Measurements from ENCODE around the gene WDR70. TPM values are rescaled to one million over a fixed set of nuclear protein-coding genes. Genes with fewer than 3 reads are reported as not detected.

Gene WDR70
- total RNA-seq, 1 donor from 2014 or later, result 23.6 TPM

DNA sequence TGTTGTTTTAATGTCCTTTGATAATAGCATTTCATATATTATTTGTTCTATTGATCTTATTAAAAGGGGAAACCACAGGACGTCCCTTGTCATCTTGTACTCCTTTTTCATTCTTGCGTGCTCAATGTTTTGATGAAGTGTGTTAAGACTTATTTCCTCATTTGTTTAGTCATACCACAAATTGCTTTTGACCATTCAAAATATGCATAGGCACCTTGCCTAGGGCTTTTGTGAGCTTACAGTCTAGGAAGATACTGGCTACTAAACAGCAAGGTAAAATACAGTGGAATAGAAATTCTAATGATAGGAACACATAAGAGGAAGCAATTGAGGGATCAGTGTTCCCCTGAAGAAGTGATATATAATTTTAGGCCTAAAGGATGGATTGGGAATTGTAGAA lies 190.3 kb downstream of the WDR70 start:
- peaks cover 13% of the 10 kb centered on the region for H3K4me1 Mint-ChIP-seq (ENCODE audit: low read depth)
- TF ChIP-seq CTCF (IDR thresholded peaks at IDR 0.05), result no peak
- DNase-seq (ENCODE audit: low spot score), result no peak
- H3K27me3 Mint-ChIP-seq (ENCODE audit: low read depth), result no peaks in the 10 kb centered on the region
- H3K36me3 Mint-ChIP-seq (ENCODE audit: low read depth), result peaks cover 2% of the 10 kb centered on the region
- H3K27ac Mint-ChIP-seq (ENCODE audit: unreplicated experiment), result no peak overlapping the region
- H3K4me3 Mint-ChIP-seq (ENCODE audit: unreplicated experiment), result no peak overlapping the region
- H3K9me3 Mint-ChIP-seq (ENCODE audit: low read depth), result no peaks in the 10 kb centered on the region

DNA sequence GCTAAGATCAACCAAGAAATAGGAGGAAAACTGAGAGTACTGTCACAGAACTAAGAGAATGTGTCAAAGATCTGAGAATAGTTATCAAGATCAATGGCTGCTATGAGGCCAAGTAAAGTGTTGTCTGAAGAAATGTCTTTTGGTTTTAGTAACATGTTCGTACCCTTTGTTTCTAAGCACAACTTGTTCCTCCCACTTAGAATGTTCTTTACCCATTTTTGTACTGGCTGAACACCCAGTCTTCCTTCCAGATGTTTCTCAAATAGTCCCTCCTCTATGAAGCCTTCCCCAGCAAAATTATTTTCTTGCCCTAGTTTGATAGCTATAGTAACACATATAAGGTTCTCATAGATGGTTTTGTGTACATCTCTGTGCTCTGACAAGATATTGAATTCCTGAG lies 191.5 kb downstream of the WDR70 start:
- Mint-ChIP-seq H3K4me1 (ENCODE audit: low read depth) (peaks cover 3% of the 10 kb centered on the region), H3K36me3 (ENCODE audit: low read depth) (peaks cover 2% of the 10 kb centered on the region), H3K27ac (ENCODE audit: unreplicated experiment) (no peak overlapping the region), H3K27me3 (ENCODE audit: low read depth) (no peaks in the 10 kb centered on the region), H3K9me3 (ENCODE audit: low read depth) (no peaks in the 10 kb centered on the region), H3K4me3 (ENCODE audit: unreplicated experiment) (no peak overlapping the region)
- TF ChIP-seq CTCF (IDR thresholded peaks at IDR 0.05), result no peak
- DNase-seq (ENCODE audit: low spot score), result no peak

DNA sequence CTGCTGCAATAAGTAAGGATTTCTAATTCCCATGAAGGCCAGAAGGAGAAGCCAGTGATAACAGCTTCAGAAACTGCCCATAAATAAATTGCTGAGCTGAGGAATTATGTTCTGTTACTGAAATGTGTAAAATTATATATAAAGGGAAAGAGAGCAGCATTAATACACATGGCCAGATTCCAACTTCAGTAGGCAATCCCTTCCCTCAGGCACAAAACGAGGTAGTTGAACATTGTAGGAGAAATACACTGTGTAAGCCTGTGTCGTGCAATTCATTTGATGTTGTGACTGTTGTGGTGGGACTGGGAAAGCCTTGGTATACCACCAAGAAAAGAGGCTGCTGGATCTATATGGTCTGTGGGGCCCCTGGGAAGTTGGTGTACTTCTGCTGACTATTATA lies 192.9 kb downstream of the WDR70 start:
- no peak overlapping the region for H3K4me3 Mint-ChIP-seq (ENCODE audit: unreplicated experiment)
- no peak overlapping the region for H3K27ac Mint-ChIP-seq (ENCODE audit: unreplicated experiment)
- no peaks in the 10 kb centered on the region for H3K9me3 Mint-ChIP-seq (ENCODE audit: low read depth)
- peaks cover 3% of the 10 kb centered on the region for H3K4me1 Mint-ChIP-seq (ENCODE audit: low read depth)
- no peaks in the 10 kb centered on the region for H3K27me3 Mint-ChIP-seq (ENCODE audit: low read depth)
- DNase-seq (ENCODE audit: low spot score), result no peak
- TF ChIP-seq CTCF (IDR thresholded peaks at IDR 0.05), result no peak
- H3K36me3 Mint-ChIP-seq (ENCODE audit: low read depth), result peaks cover 2% of the 10 kb centered on the region

- no peak for TF ChIP-seq CTCF (IDR thresholded peaks at IDR 0.05)
- Mint-ChIP-seq H3K9me3 (ENCODE audit: low read depth) (no peaks in the 10 kb centered on the region), H3K4me1 (ENCODE audit: low read depth) (peaks cover 7% of the 10 kb centered on the region), H3K27ac (ENCODE audit: unreplicated experiment) (no peak overlapping the region), H3K27me3 (ENCODE audit: low read depth) (no peaks in the 10 kb centered on the region), H3K36me3 (ENCODE audit: low read depth) (peaks cover 2% of the 10 kb centered on the region), H3K4me3 (ENCODE audit: unreplicated experiment) (no peak overlapping the region)
- DNase-seq (ENCODE audit: low spot score), result no peak
Measured at GRCh38 chr5:37575541-37576489, 196.7 kb downstream of the WDR70 start.

GRCh38 chr5:37576552-37576951 lies 197.4 kb downstream of the WDR70 start:
- Mint-ChIP-seq H3K9me3 (ENCODE audit: low read depth) (no peaks in the 10 kb centered on the region), H3K27ac (ENCODE audit: unreplicated experiment) (no peak overlapping the region), H3K4me1 (ENCODE audit: low read depth) (peaks cover 7% of the 10 kb centered on the region), H3K27me3 (ENCODE audit: low read depth) (no peaks in the 10 kb centered on the region), H3K36me3 (ENCODE audit: low read depth) (peaks cover 2% of the 10 kb centered on the region), H3K4me3 (ENCODE audit: unreplicated experiment) (no peak overlapping the region)
- TF ChIP-seq CTCF (IDR thresholded peaks at IDR 0.05), result no peak
- DNase-seq (ENCODE audit: low spot score), result no peak
